OCI-LY1 (cell line): ENCODE measurements around the gene MS4A1.

ENCODE experiments used
- H2AFZ ChIP-seq: fragments of 200-600 bp; sonication (generic), shearing (Covaris generic); 2 replicates; pipeline ENCODE4 v1.6.0; 2014; ENCODE audit warnings: antibody characterized with exemption, mild to moderate bottlenecking, low read length
- H3F3A ChIP-seq: fragments of 200-600 bp; sonication (generic), shearing (Covaris generic); 2 replicates; pipeline ENCODE4 v1.6.0; 2014; ENCODE audit warnings: mild to moderate bottlenecking, antibody characterized with exemption, low read length, moderate library complexity; ENCODE audit not compliant: insufficient read depth
- H3K27ac ChIP-seq: fragments of 200-600 bp; sonication (generic); 2 replicates; pipeline ENCODE4 v1.5.1; 2014; ENCODE audit warnings: low read length, mixed run types, mild to moderate bottlenecking, low read depth; ENCODE audit not compliant: poor library complexity, severe bottlenecking
- H3K27me3 ChIP-seq: fragments of 200-600 bp; sonication (generic); 2 replicates; pipeline ENCODE4 v1.6.0; 2014; ENCODE audit warnings: antibody characterized with exemption, mild to moderate bottlenecking, low read length, moderate library complexity; ENCODE audit not compliant: insufficient read depth
- H3K36me3 ChIP-seq: fragments of 200-600 bp; sonication (generic); 2 replicates; pipeline ENCODE4 v1.6.1; 2014; ENCODE audit warnings: mild to moderate bottlenecking, antibody characterized with exemption, low read length, moderate library complexity, mixed read lengths; ENCODE audit not compliant: insufficient read depth
- H3K4me1 ChIP-seq: fragments of 200-600 bp; sonication (generic); 2 replicates; pipeline ENCODE4 v1.5.1; 2014; ENCODE audit warnings: mild to moderate bottlenecking, low read length, moderate library complexity; ENCODE audit not compliant: insufficient read depth, severe bottlenecking
- H3K4me2 ChIP-seq: fragments of 200-600 bp; sonication (generic), shearing (Covaris generic); 2 replicates; pipeline ENCODE4 v1.6.1; 2014; ENCODE audit warnings: low read length
- H3K4me3 ChIP-seq: fragments of 200-600 bp; sonication (generic); 2 replicates; pipeline ENCODE4 v1.5.1; 2014; ENCODE audit warnings: low read length, low read depth, mild to moderate bottlenecking, mixed read lengths; ENCODE audit not compliant: poor library complexity, severe bottlenecking
- H3K79me2 ChIP-seq: fragments of 200-600 bp; shearing (Covaris generic); 2 replicates; pipeline ENCODE4 v1.6.1; 2016; ENCODE audit warnings: mixed run types, low read length, mixed read lengths; ENCODE audit not compliant: insufficient read depth
- H3K9ac ChIP-seq: fragments of 200-600 bp; sonication (generic), shearing (Covaris generic); 2 replicates; pipeline ENCODE4 v1.6.1; 2014; ENCODE audit warnings: mild to moderate bottlenecking, low read length, mixed read lengths
- H3K9me2 ChIP-seq: fragments of 200-600 bp; sonication (generic), shearing (Covaris generic); 2 replicates; pipeline ENCODE4 v1.6.1; 2014; ENCODE audit warnings: low read depth, mild to moderate bottlenecking, low read length, mixed read lengths
- H3K9me3 ChIP-seq: fragments of 200-600 bp; shearing (Covaris generic); 2 replicates; pipeline ENCODE4 v1.6.1; 2014; ENCODE audit warnings: low read length, mixed read lengths
- H4K20me1 ChIP-seq: fragments of 200-600 bp; sonication (generic), shearing (Covaris generic); 2 replicates; pipeline ENCODE4 v1.6.0; 2016; ENCODE audit warnings: mild to moderate bottlenecking, low read length; ENCODE audit not compliant: insufficient read depth
- EZH2 ChIP-seq: fragments of 200-600 bp; sonication (generic), shearing (Covaris generic); IDR thresholded peaks from 2 replicates; pipeline ENCODE4 v1.8.0; 2017; ENCODE audit warnings: borderline replicate concordance, mixed run types, mild to moderate bottlenecking, antibody characterized with exemption, low read length, moderate library complexity, mixed read lengths
- TF ChIP-seq, protein P1 (sequence below): fragments of 200-600 bp; sonication (generic), shearing (Covaris generic); IDR thresholded peaks from 2 replicates; pipeline ENCODE4 v1.5.1; 2017; ENCODE audit warnings: mild to moderate bottlenecking, antibody characterized with exemption, low read length, moderate library complexity, mixed read lengths

Gene MS4A1

DNA sequence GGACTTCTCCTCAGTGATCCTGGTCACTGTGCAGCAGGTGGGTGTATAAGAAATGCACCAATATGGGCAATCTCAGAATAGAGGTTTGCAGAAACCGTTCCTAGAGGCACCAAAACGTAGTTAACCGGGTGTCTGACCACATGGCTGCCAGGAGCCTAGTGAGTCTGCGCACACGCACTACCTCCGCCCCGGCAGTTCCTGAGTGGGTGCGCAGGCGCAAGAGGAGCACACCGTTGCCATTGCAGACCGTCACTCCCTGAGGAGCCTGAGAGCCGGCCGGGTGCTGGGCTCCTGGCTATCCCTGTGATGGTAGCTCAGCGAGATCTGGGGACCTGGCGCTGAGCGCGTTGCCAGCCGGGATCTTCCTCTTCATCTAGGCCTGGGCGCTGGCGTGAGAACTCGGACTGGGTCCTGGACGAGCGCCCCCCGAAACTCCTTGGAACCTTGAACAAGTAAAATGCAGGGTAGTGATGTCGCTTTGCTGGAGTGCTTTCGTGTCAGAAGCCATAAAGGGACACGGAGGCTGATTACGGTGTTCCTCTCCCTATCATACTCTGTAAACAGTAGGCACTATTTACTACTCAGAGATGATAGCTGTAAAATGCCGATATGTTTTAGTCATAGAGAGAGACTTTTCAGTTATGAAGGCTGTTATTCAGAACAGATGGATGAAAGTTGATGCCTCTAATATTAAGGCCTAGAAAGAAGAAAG, 59.7 kb downstream of the MS4A1 start, which contains the start of gene MS4A13:
Gene MS4A13, plus strand, starts transcription at position 249 of the 712 bp plus-strand sequence. CDS start 2,692 bp downstream, outside the sequence.
- TF ChIP-seq, protein P1, sequence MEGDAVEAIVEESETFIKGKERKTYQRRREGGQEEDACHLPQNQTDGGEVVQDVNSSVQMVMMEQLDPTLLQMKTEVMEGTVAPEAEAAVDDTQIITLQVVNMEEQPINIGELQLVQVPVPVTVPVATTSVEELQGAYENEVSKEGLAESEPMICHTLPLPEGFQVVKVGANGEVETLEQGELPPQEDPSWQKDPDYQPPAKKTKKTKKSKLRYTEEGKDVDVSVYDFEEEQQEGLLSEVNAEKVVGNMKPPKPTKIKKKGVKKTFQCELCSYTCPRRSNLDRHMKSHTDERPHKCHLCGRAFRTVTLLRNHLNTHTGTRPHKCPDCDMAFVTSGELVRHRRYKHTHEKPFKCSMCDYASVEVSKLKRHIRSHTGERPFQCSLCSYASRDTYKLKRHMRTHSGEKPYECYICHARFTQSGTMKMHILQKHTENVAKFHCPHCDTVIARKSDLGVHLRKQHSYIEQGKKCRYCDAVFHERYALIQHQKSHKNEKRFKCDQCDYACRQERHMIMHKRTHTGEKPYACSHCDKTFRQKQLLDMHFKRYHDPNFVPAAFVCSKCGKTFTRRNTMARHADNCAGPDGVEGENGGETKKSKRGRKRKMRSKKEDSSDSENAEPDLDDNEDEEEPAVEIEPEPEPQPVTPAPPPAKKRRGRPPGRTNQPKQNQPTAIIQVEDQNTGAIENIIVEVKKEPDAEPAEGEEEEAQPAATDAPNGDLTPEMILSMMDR: no peak
- TF ChIP-seq EZH2: no peak

More for the DNA sequence above, 59.7 kb downstream of the MS4A1 start, which contains the start of gene MS4A13:
- Histone ChIP-seq H4K20me1 (no peaks in the 10 kb centered on the region), H3K27me3 (no peaks in the 10 kb centered on the region; the same call in 1 of the 2 replicates), H3K4me2 (no peak within 1 kb of the TSS), H3K79me2 (no peaks in the 10 kb centered on the region), H3K9me3 (no peaks in the 10 kb centered on the region), H2AFZ (no peak within 1 kb of the TSS), H3K9ac (no peak within 1 kb of the TSS), H3K4me1 (no peaks in the 10 kb centered on the region), H3F3A (no peaks in the 10 kb centered on the region), H3K27ac (no peak within 1 kb of the TSS), H3K9me2 (no peaks in the 10 kb centered on the region), H3K4me3 (no peak within 1 kb of the TSS), H3K36me3 (no peaks in the 10 kb centered on the region)
